SK-N-DZ (cell line): Measurements from ENCODE around the gene KDM5B.
"Not testable (repeated sequence)": the region's sequence is repeated elsewhere in the genome, so short reads cannot be mapped to it uniquely, and the experiment has no call there.

ENCODE experiments used
- DNase-seq: peaks from one replicate; pipeline ENCODE4 v3.0.0-alpha.2; 2015; ENCODE audit warnings: low spot score

Gene KDM5B

GRCh38 chr1:202791077-202791747, 17.0 kb downstream of the KDM5B start:
- no peak for DNase-seq

GRCh38 chr1:202788800-202789199, 19.4 kb downstream of the KDM5B start:
- no peak for DNase-seq

GRCh38 chr1:202786804-202787203, 21.4 kb downstream of the KDM5B start:
- no peak for DNase-seq

- no peak for DNase-seq
Observed at GRCh38 chr1:202781180-202781579, 27.0 kb downstream of the KDM5B start.

GRCh38 chr1:202770135-202770534, 38.1 kb downstream of the KDM5B start:
- DNase-seq = no peak

GRCh38 chr1:202765721-202766120, 42.5 kb downstream of the KDM5B start:
- DNase-seq = no peak

- DNase-seq = no peak
Observed at GRCh38 chr1:202762019-202762418, 46.2 kb downstream of the KDM5B start.

- DNase-seq = no peak
Observed at GRCh38 chr1:202760589-202760988, 47.6 kb downstream of the KDM5B start.

GRCh38 chr1:202756391-202756790, 51.8 kb downstream of the KDM5B start:
- DNase-seq = no peak

GRCh38 chr1:202754293-202754692, 53.9 kb downstream of the KDM5B start:
- DNase-seq = no peak

- no peak for DNase-seq
Observed at GRCh38 chr1:202752774-202753173, 55.4 kb downstream of the KDM5B start.

GRCh38 chr1:202750761-202751160, 57.5 kb downstream of the KDM5B start:
- no peak for DNase-seq

GRCh38 chr1:202750024-202750423, 58.2 kb downstream of the KDM5B start:
- no peak for DNase-seq

GRCh38 chr1:202745323-202745888, 62.8 kb downstream of the KDM5B start:
- no peak for DNase-seq

GRCh38 chr1:202744770-202745169, 63.5 kb downstream of the KDM5B start:
- DNase-seq = not testable (repeated sequence)

GRCh38 chr1:202742496-202742895, 65.7 kb downstream of the KDM5B start:
- DNase-seq = no peak

GRCh38 chr1:202733251-202733650, 75.0 kb downstream of the KDM5B start:
- no peak for DNase-seq

GRCh38 chr1:202728951-202729350, 79.3 kb downstream of the KDM5B start:
- no peak for DNase-seq

- DNase-seq = no peak
Observed at GRCh38 chr1:202725526-202725925, 82.7 kb downstream of the KDM5B start.

- no peak for DNase-seq
Observed at GRCh38 chr1:202723708-202724107, 84.5 kb downstream of the KDM5B start.

GRCh38 chr1:202723046-202723445, 85.2 kb downstream of the KDM5B start:
- DNase-seq = not testable (repeated sequence)

GRCh38 chr1:202716654-202717053, 91.6 kb downstream of the KDM5B start:
- no peak for DNase-seq

GRCh38 chr1:202714202-202714601, 94.0 kb downstream of the KDM5B start:
- not testable (repeated sequence) for DNase-seq

- no peak for DNase-seq
Observed at GRCh38 chr1:202713110-202713509, 95.1 kb downstream of the KDM5B start.
